ENCODE measurements around the gene MXD4. TPM values are rescaled to one million over a fixed set of nuclear protein-coding genes. Genes with fewer than 3 reads are reported as not detected.
A peak's percentile ranks its signal among the peaks of the same experiment; 100 is the strongest.

MXD4 gene
- total and polyA plus RNA-seq, 4 donors = 22.4 to 101 (median 74.6) TPM

DNA sequence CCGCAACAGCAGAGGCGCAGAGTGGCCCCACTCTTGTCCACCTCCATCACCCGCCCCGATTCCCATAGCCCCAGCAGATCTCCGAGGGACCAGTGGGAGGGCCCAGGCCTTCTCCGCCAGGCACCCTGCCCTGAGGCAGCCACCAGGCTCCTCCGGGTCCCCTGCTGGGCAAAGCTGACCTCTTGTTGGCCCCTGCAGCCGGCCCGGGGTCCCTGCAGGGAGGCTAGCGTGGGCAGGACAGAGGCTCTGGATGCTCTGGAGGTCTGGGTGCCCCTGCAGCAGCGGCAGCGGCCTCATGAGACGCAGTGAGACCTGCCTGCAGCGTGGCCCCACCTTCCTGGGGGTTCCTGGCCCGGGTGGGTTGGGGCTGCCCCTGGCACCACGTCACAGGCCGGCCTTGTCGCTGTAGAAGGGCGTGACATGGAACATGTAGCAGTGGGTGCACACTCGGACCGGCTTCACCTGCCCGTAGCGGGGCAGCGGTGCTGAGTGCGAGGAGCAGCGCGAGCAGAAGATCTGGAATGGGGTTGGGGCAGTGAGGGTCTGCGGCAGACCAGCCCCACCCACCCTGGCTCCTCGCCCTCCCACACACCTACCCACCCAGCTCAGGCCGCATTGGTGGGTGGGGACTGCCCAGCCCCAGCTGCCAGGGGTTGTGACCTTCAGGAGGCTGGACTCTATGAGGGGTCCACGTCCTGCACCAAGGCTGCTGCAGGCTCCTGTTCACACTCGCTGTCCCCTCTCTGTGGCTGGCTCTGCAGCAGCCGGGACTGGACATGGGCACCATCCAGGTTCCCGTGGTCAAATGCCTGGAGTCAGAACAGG, 8.6 kb upstream of the MXD4 start:
- H3K27me3 ChIP-seq (ENCODE audit: control insufficient read depth, insufficient read depth, low read length) = no peaks in the 10 kb centered on the region
- peaks cover 21% of the 10 kb centered on the region for H3K4me1 ChIP-seq (ENCODE audit: control insufficient read depth, insufficient read depth, low read length)
- 80% methylated on average over 23 of the region's 34 CpGs for WGBS (ENCODE audit: insufficient coverage)
- DNase-seq (ENCODE audit: low read depth in 4 of 6, low spot score in 6 of 6) = no peak
- H3K36me3 ChIP-seq (ENCODE audit: control insufficient read depth, insufficient read depth, low read length) = peaks cover 48% of the 10 kb centered on the region
- no peak overlapping the region for H3K27ac ChIP-seq (ENCODE audit: low read depth, low read length)
- H3K9me3 ChIP-seq (ENCODE audit: control insufficient read depth, insufficient read depth, low read length) = no peaks in the 10 kb centered on the region
- no peak overlapping the region for H3K4me3 ChIP-seq (ENCODE audit: low read depth, low read length)

DNA sequence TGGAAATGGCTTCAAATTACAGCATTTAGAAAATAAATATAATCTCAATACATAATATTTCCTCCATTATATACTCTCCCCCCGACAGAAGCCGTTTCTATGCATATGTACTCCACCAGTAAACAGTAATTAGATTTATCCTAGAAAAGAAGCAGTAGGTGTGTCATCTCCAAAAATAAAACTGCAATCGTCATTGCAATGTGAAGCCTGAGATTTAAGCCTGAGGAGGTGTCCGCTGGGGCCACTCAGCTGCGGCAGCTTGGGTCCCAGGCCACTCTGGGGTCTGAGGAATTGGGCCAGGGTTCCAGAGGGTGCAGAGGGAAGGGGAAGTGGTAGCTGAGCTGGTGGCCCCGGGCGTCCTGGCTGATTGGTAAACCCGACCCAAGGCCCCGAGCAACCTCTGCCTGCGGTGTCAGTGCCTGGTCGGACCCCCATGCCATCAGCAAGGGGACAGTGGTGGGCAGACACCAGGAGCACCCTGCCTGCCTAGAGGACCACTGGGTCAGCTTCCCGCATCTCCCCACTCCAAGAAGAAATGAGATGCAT, 7.8 kb upstream of the MXD4 start:
- Histone ChIP-seq H3K4me1 (ENCODE audit: control insufficient read depth, insufficient read depth, low read length) (peaks cover 28% of the 10 kb centered on the region), H3K4me3 (ENCODE audit: low read depth, low read length) (no peak overlapping the region), H3K27ac (ENCODE audit: low read depth, low read length) (no peak overlapping the region), H3K9me3 (ENCODE audit: control insufficient read depth, insufficient read depth, low read length) (no peaks in the 10 kb centered on the region), H3K36me3 (ENCODE audit: control insufficient read depth, insufficient read depth, low read length) (peaks cover 48% of the 10 kb centered on the region), H3K27me3 (ENCODE audit: control insufficient read depth, insufficient read depth, low read length) (no peaks in the 10 kb centered on the region)
- 89% methylated on average over 10 of the region's 12 CpGs for WGBS (ENCODE audit: insufficient coverage)
- DNase-seq (ENCODE audit: low read depth in 4 of 6, low spot score in 6 of 6) = no peak

DNA sequence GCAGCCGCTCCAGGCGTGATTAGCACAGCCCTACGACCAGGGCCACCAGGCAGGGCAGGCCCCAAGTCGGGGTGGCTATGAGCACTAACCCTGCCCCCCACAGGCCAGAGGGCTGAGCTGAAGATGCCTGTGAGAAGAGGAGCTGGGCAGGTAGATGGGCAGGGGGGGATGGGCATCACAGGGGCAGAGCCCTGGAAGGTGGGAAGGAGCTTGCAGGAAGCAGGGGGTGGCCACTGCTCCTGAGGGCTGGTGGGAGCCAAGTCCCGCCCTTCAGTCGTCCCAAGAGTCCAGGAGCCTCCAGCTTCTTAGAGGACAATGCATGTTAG, 7.3 kb upstream of the MXD4 start:
- no peak overlapping the region for H3K27ac ChIP-seq (ENCODE audit: low read depth, low read length)

DNA sequence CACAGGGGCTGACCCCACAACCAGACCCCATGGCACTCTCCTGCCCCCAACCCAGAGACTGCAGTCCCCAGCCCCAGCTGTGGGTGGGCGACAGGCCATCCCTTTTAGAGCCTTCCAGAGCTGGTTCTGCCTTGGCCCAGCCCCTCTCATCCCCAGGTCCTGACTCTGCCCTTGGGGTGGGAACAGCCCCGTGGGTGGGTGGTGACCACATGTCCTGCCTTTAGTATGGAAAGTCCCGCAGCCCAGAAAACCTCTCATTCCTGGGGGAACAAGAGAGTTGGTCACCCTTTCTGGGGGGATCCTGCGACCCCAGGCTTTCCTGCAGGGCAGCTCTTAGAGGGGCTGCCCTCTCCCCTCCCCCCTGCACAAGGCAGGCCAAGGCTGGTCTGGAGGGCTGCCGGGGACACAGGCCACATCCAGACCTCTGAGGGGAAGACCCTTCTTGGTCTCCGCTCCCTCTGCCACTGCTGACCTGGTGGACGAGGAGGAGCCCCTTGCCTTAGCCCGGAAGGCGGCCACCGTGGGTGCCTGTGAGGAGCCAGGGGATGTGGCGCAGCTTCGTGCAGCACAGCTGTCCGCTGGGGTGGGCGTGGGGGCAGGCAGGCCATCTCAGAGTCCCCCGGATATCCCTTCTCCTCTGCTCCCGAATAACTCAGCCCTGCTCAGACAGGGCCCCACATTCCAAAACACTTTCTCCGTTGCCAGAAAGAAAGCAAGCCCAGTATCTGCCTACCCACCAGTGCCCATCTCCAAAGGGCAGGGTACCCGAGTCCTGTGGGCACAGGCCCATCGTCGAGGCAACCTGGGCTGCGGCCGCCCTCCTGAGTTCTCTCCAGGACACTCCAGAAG, 6.7 kb upstream of the MXD4 start:
- WGBS (ENCODE audit: insufficient coverage) = 75% methylated on average over 21 of the region's 22 CpGs
- no peak overlapping the region for H3K4me3 ChIP-seq (ENCODE audit: low read depth, low read length)
- no peak overlapping the region for H3K27ac ChIP-seq (ENCODE audit: low read depth, low read length)
- peaks cover 45% of the 10 kb centered on the region for H3K36me3 ChIP-seq (ENCODE audit: control insufficient read depth, insufficient read depth, low read length)
- H3K4me1 ChIP-seq (ENCODE audit: control insufficient read depth, insufficient read depth, low read length) = peaks cover 39% of the 10 kb centered on the region
- no peaks in the 10 kb centered on the region for H3K27me3 ChIP-seq (ENCODE audit: control insufficient read depth, insufficient read depth, low read length)
- H3K9me3 ChIP-seq (ENCODE audit: control insufficient read depth, insufficient read depth, low read length) = no peaks in the 10 kb centered on the region
- no peak for DNase-seq (ENCODE audit: low read depth in 4 of 6, low spot score in 6 of 6)

More for the DNA sequence above, 7.3 kb upstream of the MXD4 start:
- H3K4me1 ChIP-seq (ENCODE audit: control insufficient read depth, insufficient read depth, low read length) = peaks cover 33% of the 10 kb centered on the region
- H3K4me3 ChIP-seq (ENCODE audit: low read depth, low read length) = no peak overlapping the region
- H3K36me3 ChIP-seq (ENCODE audit: control insufficient read depth, insufficient read depth, low read length) = peaks cover 48% of the 10 kb centered on the region
- H3K27me3 ChIP-seq (ENCODE audit: control insufficient read depth, insufficient read depth, low read length) = no peaks in the 10 kb centered on the region
- DNase-seq (ENCODE audit: low read depth in 4 of 6, low spot score in 6 of 6) = no peak
- WGBS (ENCODE audit: insufficient coverage) = 35% methylated on average over 6 of the region's 6 CpGs
- H3K9me3 ChIP-seq (ENCODE audit: control insufficient read depth, insufficient read depth, low read length) = no peaks in the 10 kb centered on the region

DNA sequence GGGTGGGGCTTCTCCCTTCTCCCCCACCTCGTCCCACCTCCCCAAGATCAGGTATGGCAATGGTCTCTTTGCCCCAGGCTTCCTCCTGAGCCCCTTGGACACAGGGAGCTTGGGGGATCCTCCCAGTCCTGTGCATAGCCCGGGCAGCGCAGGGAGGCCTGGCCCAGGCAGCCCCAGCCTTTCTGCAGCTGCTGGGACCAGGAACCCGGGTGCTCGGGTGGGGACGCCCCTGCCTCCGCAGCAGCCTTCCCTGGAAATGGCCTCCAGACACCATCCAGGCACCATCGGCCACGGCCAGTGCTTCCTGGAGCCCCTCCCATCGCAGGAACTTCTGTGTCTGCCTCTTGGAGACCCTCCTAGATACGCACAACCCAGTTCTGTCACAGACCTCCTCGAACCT, 5.9 kb upstream of the MXD4 start:
- Histone ChIP-seq H3K36me3 (ENCODE audit: control insufficient read depth, insufficient read depth, low read length) (peaks cover 39% of the 10 kb centered on the region), H3K27ac (ENCODE audit: low read depth, low read length) (no peak overlapping the region), H3K9me3 (ENCODE audit: control insufficient read depth, insufficient read depth, low read length) (no peaks in the 10 kb centered on the region), H3K27me3 (ENCODE audit: control insufficient read depth, insufficient read depth, low read length) (no peaks in the 10 kb centered on the region), H3K4me1 (ENCODE audit: control insufficient read depth, insufficient read depth, low read length) (peaks cover 47% of the 10 kb centered on the region), H3K4me3 (ENCODE audit: low read depth, low read length) (no peak overlapping the region)
- 83% methylated on average over 10 of the region's 12 CpGs for WGBS (ENCODE audit: insufficient coverage)
- no peak for DNase-seq (ENCODE audit: low read depth in 4 of 6, low spot score in 6 of 6)

DNA sequence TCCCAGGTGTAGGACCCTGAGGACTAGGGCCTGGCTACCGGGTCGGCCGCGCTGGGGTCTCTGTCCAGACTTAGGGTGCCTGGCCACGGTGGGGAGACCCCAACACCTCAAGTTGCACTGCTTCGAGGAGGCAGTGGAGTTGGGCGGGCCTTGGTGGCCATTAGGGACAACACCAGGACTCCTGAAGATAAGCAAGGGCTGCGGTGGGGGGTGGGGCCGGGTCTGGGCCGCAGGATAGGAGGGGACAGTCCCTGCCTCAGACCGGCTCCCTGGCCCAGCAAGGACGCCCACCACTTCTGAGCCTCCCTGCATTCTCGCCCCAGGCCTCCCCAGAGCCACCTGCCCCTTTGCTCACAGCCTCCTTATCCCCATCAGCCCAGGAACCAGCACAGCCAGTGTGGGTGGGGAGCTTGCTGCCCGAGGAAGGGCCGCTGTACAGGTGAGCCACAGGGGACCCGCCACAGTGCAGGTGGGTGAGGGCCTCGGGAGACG, 5.5 kb upstream of the MXD4 start:
- Histone ChIP-seq H3K4me3 (ENCODE audit: low read depth, low read length) (no peak overlapping the region), H3K4me1 (ENCODE audit: control insufficient read depth, insufficient read depth, low read length) (peaks cover 50% of the 10 kb centered on the region), H3K36me3 (ENCODE audit: control insufficient read depth, insufficient read depth, low read length) (peaks cover 35% of the 10 kb centered on the region), H3K27ac (ENCODE audit: low read depth, low read length) (no peak overlapping the region), H3K27me3 (ENCODE audit: control insufficient read depth, insufficient read depth, low read length) (no peaks in the 10 kb centered on the region), H3K9me3 (ENCODE audit: control insufficient read depth, insufficient read depth, low read length) (no peaks in the 10 kb centered on the region)
- WGBS (ENCODE audit: insufficient coverage) = 81% methylated on average over 17 of the region's 18 CpGs
- DNase-seq (ENCODE audit: low read depth in 4 of 6, low spot score in 6 of 6) = no peak

DNA sequence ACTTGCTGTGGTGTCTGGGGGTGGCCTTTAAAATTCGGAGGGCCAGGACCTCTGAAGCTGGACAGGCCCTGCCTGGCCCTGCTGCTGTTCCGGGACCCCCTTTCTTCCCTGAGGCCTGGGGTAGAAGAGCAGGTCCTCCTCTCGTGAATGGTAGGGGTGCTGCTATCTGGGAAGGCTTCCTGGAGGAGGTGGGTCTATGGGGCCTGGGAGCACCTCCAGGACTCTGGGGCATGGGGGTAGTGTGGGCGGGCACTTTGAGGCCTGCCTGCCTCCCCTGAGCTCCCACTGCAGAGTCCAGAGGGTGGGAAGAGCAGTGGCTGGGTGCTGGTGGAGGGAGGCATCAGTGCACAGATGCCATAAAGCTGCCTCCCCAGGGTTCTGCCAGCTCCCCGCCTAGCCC, 4.9 kb upstream of the MXD4 start:
- WGBS (ENCODE audit: insufficient coverage) = 87% methylated on average over 4 of the region's 5 CpGs
- Histone ChIP-seq H3K4me3 (ENCODE audit: low read depth, low read length) (no peak overlapping the region), H3K36me3 (ENCODE audit: control insufficient read depth, insufficient read depth, low read length) (peaks cover 29% of the 10 kb centered on the region), H3K4me1 (ENCODE audit: control insufficient read depth, insufficient read depth, low read length) (peaks cover 50% of the 10 kb centered on the region), H3K9me3 (ENCODE audit: control insufficient read depth, insufficient read depth, low read length) (no peaks in the 10 kb centered on the region), H3K27ac (ENCODE audit: low read depth, low read length) (no peak overlapping the region), H3K27me3 (ENCODE audit: control insufficient read depth, insufficient read depth, low read length) (no peaks in the 10 kb centered on the region)
- DNase-seq (ENCODE audit: low read depth in 4 of 6, low spot score in 6 of 6) = no peak

DNA sequence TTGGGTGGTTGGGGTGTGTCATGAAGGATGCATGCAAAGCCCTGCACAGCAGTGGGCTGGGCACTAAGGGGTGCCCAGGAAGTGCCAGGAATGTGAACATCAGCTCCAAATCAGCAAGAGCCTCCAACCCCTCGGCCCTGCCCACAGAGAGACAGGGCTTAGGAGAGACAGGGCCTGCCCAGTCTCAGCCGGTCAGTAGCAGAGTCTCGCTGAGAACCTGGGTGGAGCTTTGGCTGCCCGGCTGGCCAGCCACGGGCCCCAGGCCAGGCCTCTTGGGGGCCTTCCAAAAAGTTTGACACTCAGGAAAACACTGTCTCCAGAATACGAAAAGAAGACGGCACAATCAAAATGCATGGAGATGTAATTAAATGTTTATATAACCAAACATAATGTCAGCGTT, 4.3 kb upstream of the MXD4 start:
- WGBS (ENCODE audit: insufficient coverage) = 13% methylated on average over 3 of the region's 8 CpGs
- H3K4me3 ChIP-seq (ENCODE audit: low read depth, low read length) = no peak overlapping the region
- peaks cover 47% of the 10 kb centered on the region for H3K4me1 ChIP-seq (ENCODE audit: control insufficient read depth, insufficient read depth, low read length)
- H3K9me3 ChIP-seq (ENCODE audit: control insufficient read depth, insufficient read depth, low read length) = no peaks in the 10 kb centered on the region
- peak overlapping the region; percentile 47 for H3K27ac ChIP-seq (ENCODE audit: low read depth, low read length)
- peaks cover 23% of the 10 kb centered on the region for H3K36me3 ChIP-seq (ENCODE audit: control insufficient read depth, insufficient read depth, low read length)
- peak in 2 of 6 donors; percentile 32 to 65 for DNase-seq (ENCODE audit: low read depth in 4 of 6, low spot score in 6 of 6)
- H3K27me3 ChIP-seq (ENCODE audit: control insufficient read depth, insufficient read depth, low read length) = no peaks in the 10 kb centered on the region

DNA sequence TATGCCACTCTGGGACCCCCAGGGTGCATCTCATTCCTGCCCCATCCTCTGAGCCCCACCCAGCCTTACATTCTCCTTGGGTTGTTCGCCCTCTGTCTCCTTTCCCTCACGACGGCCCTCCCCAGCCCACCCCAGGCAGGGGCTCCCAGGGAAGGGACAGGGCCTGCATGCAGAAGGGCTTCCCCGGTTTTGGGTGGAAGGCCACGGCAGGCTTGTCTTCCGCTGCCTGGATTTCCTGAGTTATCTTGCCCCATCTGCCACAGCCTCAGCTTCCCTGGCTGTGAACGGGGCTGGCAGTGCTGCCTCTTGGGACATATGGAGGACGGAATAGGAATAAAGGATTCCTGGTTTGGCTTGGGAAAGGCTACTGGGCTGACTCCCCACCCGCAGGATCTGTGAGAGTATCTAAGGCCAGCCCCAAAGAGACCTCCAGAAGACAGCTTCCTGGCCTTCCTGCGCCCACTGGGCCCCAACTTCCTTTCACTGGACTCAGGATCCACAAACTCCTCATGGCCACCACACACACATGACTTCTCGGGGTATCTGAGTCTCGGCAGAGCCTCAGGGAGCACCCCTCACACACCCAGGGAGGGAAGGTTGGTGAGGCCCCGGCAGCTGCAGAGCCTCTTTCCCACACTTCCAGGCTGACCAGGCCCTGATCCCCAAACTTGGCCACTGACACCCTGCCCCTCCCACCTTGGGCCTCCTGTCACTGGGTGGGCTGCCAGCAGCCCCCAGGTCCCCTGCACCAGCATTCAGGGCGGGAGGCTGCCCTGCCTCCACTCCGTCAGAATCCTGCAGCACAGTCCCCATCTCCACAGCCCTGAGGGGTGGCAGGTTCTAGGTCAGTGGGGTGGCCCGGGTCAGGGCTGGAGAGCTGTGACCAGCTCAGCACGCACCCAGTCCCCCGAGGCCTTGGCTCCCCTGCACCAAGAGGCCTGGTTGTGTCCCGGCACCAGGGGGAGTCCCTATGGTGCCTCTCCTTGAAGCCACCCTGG, 3.5 kb upstream of the MXD4 start:
- Histone ChIP-seq H3K9me3 (ENCODE audit: control insufficient read depth, insufficient read depth, low read length) (no peaks in the 10 kb centered on the region), H3K4me1 (ENCODE audit: control insufficient read depth, insufficient read depth, low read length) (peaks cover 54% of the 10 kb centered on the region), H3K27ac (ENCODE audit: low read depth, low read length) (peak overlapping the region; percentile 47), H3K4me3 (ENCODE audit: low read depth, low read length) (no peak overlapping the region), H3K27me3 (ENCODE audit: control insufficient read depth, insufficient read depth, low read length) (no peaks in the 10 kb centered on the region), H3K36me3 (ENCODE audit: control insufficient read depth, insufficient read depth, low read length) (peaks cover 20% of the 10 kb centered on the region)
- no peak for DNase-seq (ENCODE audit: low read depth in 4 of 6, low spot score in 6 of 6)
- 85% methylated on average over 16 of the region's 19 CpGs for WGBS (ENCODE audit: insufficient coverage)

Data from spinal cord (tissue), 10 donors.